AG04450 (cell line): ENCODE results near the gene MAPK11. TPM values are rescaled to one million over a fixed set of nuclear protein-coding genes. Genes with fewer than 3 reads are reported as not detected.

Experiments
- CTCF ChIA-PET: fragments of 300-600, 350-600 bp; formaldehyde crosslinking; extraction: SDS; loops from one replicate; lab custom pipeline; 2022; ENCODE audit warnings: antibody characterized with exemption, inconsistent platforms; lab: Charles Lee
- POLR2A ChIA-PET: fragments of 350-600 bp; formaldehyde crosslinking; extraction: SDS; loops from one replicate; lab custom pipeline; 2021; ENCODE audit warnings: antibody characterized with exemption, inconsistent platforms; lab: Yijun Ruan, JAX
- DNase-seq: peaks from one replicate; pipeline ENCODE4 v3.0.0-alpha.2; 2011; ENCODE audit warnings: low read depth, low spot score
- H3K27ac ChIP-seq: one replicate; pipeline ENCODE4 v1.5.1; 2012; ENCODE audit warnings: low read depth, low read length, control low read depth
- H3K27me3 ChIP-seq: one replicate; pipeline ENCODE4 v1.6.0; 2012; ENCODE audit warnings: low read length; ENCODE audit not compliant: control insufficient read depth, insufficient read depth
- H3K4me3 ChIP-seq: 2 replicates; pipeline ENCODE4 v1.5.1; 2011; ENCODE audit warnings: mild to moderate bottlenecking, low read depth, low read length, control low read depth
- H3K9me3 ChIP-seq: 2 replicates; pipeline ENCODE4 v1.5.1; 2012; ENCODE audit warnings: low read length; ENCODE audit not compliant: control insufficient read depth, insufficient read depth
- CTCF ChIP-seq: IDR thresholded peaks from 2 replicates; pipeline ENCODE4 v1.5.1; 2011; ENCODE audit warnings: low read depth, low read length, control low read depth, inconsistent platforms
- polyA minus RNA-seq: library from RNA; depleted of rRNA, polyadenylated mRNA; stranded (reverse); fragments of >200 nt; gene quantifications from 2 replicates; pipeline ENCODE4 v1.2.3, GENCODE V29; 2011; rRNA and poly(A)+ RNA removed
- polyA plus RNA-seq: library from polyadenylated mRNA; depleted of rRNA; stranded (reverse); fragments of >200 nt; gene quantifications from 2 replicates; pipeline ENCODE4 v1.2.3, GENCODE V29; 2011; rRNA removed

The MAPK11 gene
- 6.7 and 9.6 TPM in 2 replicates for polyA plus RNA-seq
- 8.1 and 11.6 TPM in 2 replicates for polyA minus RNA-seq

DNA sequence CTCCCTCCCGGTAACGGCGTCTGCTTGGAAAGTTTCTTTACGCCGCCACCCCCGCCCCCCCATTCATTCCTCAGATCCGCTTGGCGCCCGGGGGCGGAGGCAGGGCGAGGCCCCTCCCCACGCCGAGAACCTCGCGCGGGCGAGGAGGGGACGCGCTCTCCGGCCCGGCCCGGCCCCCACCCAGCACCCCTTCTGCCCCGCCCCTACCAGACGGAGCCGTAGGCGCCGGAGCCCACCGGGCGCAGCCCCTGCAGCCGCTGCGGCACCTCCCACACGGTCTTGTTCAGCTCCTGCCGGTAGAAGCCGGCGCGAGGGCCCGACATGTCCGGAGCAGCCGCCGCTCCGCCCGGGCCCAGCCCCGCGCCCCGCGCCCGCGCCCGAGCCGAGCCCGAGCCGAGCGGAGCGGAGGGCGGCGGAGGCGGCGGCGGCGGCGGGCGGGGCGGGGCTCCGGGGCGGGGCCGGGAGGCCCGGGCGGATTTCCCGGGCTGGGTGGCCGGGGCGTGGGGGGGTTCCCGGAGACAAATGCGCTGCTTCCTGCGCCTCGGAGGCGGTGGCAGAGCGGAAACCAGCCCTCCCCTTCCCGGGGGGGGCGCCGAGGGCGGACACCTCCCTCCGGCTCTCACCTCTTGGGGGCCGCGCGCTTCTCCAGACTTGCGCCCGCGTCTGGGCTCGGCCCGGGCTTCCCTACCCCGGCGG is at the start of gene MAPK11:
MAPK11 (minus strand) TSS at position 411 of the 696 bp plus-strand sequence; CDS start at position 323, 88 bp downstream.
- Histone ChIP-seq H3K27ac (no peak within 1 kb of the TSS), H3K9me3 (peaks cover 10% of the 10 kb centered on the region; the same call in 1 of the 2 replicates), H3K4me3 (peak within 1 kb of the TSS; percentile 62), H3K27me3 (no peaks in the 10 kb centered on the region)
- ChIA-PET POLR2A (no interaction called here), CTCF (no interaction called here)
- no peak for DNase-seq
- TF ChIP-seq CTCF, result no peak

DNA sequence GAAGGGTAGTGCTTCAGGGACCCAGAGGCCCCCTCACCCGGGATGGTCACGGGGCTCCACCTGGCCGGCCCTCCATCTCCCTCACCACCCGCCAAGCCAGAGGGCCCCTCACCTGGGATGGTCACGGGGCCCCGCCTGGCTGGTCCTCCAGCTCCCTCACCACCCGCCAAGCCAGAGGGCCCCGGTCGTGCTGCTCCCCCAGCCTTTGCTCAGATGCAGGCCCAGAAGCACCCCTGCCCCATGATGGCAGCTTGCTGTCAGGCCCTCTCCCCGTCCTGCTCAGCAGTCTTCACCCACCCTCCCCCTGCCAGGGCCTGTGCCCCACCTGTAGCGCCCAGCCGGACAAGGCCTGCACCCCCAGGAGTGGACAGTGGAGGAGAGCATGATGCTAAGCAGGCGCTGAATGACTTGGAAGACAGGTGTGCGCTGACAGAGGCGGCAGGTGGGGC is 49.3 kb upstream of the MAPK11 start:
- ChIA-PET CTCF (no interaction called here), POLR2A (no interaction called here)
- no peak for TF ChIP-seq CTCF
- peaks cover 6% of the 10 kb centered on the region for H3K27me3 ChIP-seq
- H3K9me3 ChIP-seq, result no peaks in the 10 kb centered on the region; the same call in 1 of the 2 replicates
- H3K4me3 ChIP-seq, result no peak overlapping the region
- no peak overlapping the region for H3K27ac ChIP-seq
- no peak for DNase-seq

DNA sequence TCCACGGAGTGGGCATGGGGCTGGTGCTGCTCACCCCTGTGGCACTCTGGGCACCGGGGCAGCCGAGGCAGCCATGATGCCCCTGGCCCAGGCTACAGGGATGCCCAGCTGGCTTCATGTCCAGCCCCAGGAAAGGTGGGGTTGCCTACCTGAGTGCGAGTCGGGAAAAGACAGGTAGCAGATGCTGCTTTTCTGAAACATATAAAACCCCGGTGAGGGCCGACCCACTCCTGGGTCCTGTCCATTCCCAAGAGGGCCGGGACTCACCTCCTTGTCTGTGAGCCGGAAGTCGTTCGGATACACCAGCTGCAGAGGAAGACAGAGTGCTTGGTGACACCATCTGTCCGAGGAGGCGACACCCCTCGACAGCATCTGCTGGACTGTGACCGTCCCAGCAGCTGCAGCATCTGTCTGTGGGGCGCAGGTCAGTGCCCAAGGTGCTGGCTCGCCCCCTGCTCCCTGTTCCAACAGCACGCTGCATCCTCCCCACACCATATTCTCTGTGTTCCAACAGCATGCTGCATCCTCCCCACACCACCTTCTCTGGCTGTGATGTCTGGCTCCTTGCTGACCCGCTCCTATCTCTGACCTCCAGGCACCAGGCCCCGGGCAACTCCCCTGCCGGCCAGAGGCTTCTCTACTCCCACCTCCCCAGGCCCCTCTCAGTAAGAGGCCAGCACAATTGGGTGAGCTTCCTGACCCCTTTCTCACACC is 48.7 kb upstream of the MAPK11 start:
- Histone ChIP-seq H3K4me3 (no peak overlapping the region), H3K9me3 (no peaks in the 10 kb centered on the region; the same call in 1 of the 2 replicates), H3K27me3 (peaks cover 6% of the 10 kb centered on the region), H3K27ac (no peak overlapping the region)
- DNase-seq, result no peak
- TF ChIP-seq CTCF, result no peak
- ChIA-PET CTCF (no interaction called here), POLR2A (no interaction called here)

- DNase-seq, result no peak
- TF ChIP-seq CTCF, result no peak
- CTCF ChIA-PET, result no interaction called here
- H3K27ac ChIP-seq, result no peak overlapping the region
- POLR2A ChIA-PET, result no interaction called here
- H3K9me3 ChIP-seq, result no peaks in the 10 kb centered on the region; the same call in 1 of the 2 replicates
- peaks cover 6% of the 10 kb centered on the region for H3K27me3 ChIP-seq
- H3K4me3 ChIP-seq, result no peak overlapping the region
Measured at GRCh38 chr22:50318356-50318697, 48.1 kb upstream of the MAPK11 start.

GRCh38 chr22:50317674-50318073 is 47.5 kb upstream of the MAPK11 start:
- Histone ChIP-seq H3K4me3 (no peak overlapping the region), H3K9me3 (no peaks in the 10 kb centered on the region; the same call in 1 of the 2 replicates), H3K27ac (no peak overlapping the region), H3K27me3 (peaks cover 6% of the 10 kb centered on the region)
- DNase-seq, result no peak
- TF ChIP-seq CTCF, result no peak
- CTCF ChIA-PET, result no interaction called here
- POLR2A ChIA-PET, result no interaction called here
